GM10847 (cell line): Measurements from ENCODE around the gene TMEM259.

Source experiments
- POLR2A ChIP-seq: IDR thresholded peaks from 2 replicates; pipeline ENCODE4 v1.6.1; 2011; ENCODE audit not compliant: insufficient read length; ENCODE audit errors: extremely low read depth

The TMEM259 gene

GRCh38 chr19:993831-994393 is 27.0 kb downstream of the TMEM259 start:
- TF ChIP-seq POLR2A: no peak

- TF ChIP-seq POLR2A: no peak
Observed at GRCh38 chr19:993361-993830, 27.5 kb downstream of the TMEM259 start.

- no peak for TF ChIP-seq POLR2A
Observed at GRCh38 chr19:992670-993055, 28.3 kb downstream of the TMEM259 start.

- no peak for TF ChIP-seq POLR2A
Observed at GRCh38 chr19:991932-992669, 28.8 kb downstream of the TMEM259 start.

DNA sequence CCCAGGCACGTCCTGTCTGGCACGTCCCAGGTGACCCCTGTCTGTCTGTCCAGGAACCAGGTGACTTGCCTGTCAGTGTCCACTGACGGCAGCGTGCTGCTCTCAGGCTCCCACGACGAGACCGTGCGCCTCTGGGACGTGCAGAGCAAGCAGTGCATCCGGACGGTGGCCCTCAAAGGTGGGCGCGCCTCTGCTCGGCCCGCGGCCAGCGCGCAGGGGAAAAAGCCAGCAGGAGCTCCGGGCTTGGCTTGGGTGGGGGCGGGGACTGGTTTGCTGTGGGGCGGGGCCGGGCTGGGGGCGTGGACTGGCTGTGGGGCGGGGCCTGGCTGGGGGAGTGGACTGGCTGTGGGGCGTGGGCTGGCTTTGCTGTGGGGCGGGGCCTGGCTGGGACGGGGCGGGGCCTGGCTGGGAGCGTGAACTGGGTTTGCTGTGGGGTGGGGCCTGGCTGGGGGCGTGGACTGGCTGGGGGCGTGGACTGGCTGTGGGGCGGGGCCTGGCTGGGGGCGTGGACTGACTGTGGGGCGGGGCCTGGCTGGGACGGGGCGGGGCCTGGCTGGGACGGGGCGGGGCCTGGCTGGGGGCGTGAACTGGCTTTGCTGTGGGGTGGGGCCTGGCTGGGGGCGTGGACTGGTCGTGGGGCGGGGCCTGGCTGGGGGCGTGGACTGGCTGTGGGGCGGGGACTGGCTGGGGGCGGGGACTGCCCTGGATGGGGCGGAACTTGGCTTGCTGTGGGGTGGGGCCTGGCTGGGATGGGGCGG is 29.6 kb downstream of the TMEM259 start:
- TF ChIP-seq POLR2A: no peak

GRCh38 chr19:990746-991145 is 30.2 kb downstream of the TMEM259 start:
- no peak for TF ChIP-seq POLR2A

GRCh38 chr19:990119-990571 is 30.8 kb downstream of the TMEM259 start:
- no peak for TF ChIP-seq POLR2A

DNA sequence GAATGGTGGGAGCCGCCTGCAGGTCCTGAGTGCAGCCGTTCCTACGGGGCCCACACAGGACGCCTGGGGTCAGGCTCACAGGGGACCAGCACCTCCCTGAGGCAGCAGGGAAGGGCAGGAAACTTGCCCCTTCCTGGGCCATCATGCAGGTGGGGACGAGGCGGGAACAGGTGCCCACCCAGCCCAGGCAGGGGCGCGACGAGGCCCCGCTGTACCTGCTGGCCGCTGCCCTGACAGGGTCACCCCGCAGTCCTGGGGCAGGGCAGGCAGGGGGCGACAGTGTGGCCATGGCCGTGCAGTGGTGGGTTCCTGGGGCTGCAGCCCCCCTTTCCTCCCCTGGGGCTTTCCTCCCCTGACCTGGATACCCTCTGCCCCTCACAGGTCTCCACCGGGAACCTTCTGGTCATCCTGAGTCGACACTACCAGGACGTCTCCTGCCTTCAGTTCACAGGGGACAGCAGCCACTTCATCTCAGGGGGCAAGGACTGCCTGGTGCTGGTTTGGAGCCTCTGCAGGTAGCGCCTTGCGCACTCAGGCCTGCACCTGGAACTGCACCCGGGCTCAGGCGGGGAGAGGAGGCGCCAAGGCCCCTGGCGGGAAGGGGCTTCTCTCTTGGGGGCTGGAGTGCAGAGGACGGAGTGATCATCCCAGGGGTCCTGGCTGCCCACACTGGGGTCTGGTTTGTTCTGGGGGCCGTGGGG is 31.4 kb downstream of the TMEM259 start:
- TF ChIP-seq POLR2A: no peak

- TF ChIP-seq POLR2A: no peak
Observed at GRCh38 chr19:988510-988909, 32.4 kb downstream of the TMEM259 start.

DNA sequence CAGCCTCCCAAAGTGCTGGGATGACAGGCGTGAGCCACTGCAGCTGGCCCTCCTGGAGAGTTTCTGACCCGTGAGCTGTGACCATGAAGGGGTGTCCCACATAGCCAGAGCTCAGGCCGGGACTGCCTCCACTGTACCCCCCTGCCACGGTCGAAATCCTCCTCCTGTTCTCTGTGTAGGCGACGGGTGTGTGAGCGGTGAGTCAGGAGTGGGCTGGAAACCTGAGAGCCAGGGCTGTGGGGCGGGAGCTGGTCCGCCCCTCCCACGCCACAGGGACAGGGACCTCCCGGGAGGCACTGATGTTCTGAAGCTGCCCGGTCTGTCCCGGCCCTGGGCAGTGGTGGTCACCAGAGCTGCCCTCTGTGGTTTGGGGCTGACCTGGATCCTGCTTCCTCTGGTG is 32.8 kb downstream of the TMEM259 start:
- TF ChIP-seq POLR2A: no peak

- no peak for TF ChIP-seq POLR2A
Observed at GRCh38 chr19:986083-986482, 34.8 kb downstream of the TMEM259 start.

- peak; percentile 54 for TF ChIP-seq POLR2A
Observed at GRCh38 chr19:984165-984967, 36.6 kb downstream of the TMEM259 start, which contains the start of gene WDR18. Gene WDR18 (plus strand): TSS chr19:984345. CDS start chr19:984354, 9 bp downstream.

DNA sequence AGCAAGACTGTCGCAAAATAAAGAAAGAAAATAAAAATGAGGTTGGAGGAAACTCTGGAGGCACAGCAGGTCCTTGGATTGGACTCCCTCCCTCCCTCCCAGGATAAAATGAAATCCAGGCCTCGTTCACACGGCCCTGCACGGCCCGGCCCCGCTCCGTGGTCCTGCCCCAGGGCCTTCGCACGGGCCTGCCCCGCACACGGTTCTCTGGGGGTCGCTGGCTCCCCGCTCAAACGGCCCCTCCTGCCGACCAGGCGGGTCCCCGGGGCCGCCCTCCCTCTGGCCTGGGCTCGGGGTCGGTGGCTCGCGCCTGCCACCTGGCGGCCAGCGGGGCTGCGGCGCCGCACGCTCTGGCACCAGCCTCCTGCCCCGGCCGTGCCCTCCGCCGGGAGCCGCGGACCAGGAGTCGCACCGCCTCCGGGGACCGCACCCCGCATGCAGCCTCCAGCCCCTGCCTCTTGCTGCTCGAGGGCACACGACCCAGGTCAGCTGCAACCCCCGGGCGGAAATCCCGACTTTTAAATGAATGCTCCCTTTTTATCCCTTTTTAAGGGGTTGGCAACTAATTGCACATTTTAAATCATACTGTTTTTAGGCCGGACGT is 38.3 kb downstream of the TMEM259 start:
- no peak for TF ChIP-seq POLR2A
